H1 (cell line): ENCODE results near the gene ABHD12B. TPM values are rescaled to one million over a fixed set of nuclear protein-coding genes. Genes with fewer than 3 reads are reported as not detected.

Experiments
- polyA plus RNA-seq, 7 experiments: library from polyadenylated mRNA; depleted of rRNA in 3 of 7; stranded (reverse) in 5 of 7; unstranded in 2 of 7; fragments of >200 nt in 5 of 7; fragments of 200-250 nt in 2 of 7; gene quantifications; 1 replicate in 5 of 7; 2 replicates in 1 of 7; 4 replicates in 1 of 7; pipeline versions ENCODE4 v1.2.1 to v1.2.3, GENCODE V29; 2011 to 2013; ENCODE audit warnings: missing spikeins in 2 of 7, mixed read lengths in 2 of 7
- total RNA-seq: library from RNA; stranded (reverse); fragmentation: NEBNext Ultra II Directional; extraction: Animal tissue kit (Norgen Biotek cat#: 25700); gene quantifications from 2 replicates; pipeline ENCODE4 v1.2.1, GENCODE V29; 2021
- TF ChIP-seq, protein P1 (sequence below): IDR thresholded peaks from 2 replicates; pipeline ENCODE4 v1.6.1; 2011; ENCODE audit warnings: low read length, improper control_type of control experiment

ABHD12B gene
- total and polyA plus RNA-seq, 2 of the 8 experiments (the other 6 are each of a cell fraction or from before 2014, with no cell fraction given): 4.0 to 102 TPM

DNA sequence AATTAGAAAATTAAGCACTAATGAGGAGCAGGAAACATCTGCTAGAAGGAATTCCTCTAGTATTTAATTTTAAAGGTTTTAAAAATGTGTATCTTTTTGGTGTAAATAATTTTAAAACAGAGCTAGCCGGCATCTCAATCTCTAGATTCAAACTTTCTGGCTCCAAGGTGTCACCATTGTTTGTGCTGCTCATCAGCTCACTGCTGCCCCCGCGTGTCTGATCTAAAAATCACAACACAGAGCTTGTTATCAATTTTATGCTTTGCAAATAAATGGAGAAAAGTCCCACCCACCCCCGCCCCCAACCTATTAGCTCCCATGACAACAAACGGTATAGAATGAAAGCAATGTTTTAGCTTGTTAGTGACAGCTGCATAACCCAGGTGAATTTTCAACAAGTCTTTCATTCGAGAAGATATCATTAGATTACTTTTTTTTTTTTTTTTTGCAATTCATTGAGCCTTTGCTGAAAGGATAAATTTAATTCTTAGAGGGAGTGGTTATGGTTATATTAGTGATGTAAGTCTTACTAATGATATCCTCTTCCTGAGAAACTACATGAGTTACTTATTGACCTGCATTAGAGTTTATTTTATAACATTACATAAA, 11.3 kb upstream of the ABHD12B start (continued):
- TF ChIP-seq, protein P1, sequence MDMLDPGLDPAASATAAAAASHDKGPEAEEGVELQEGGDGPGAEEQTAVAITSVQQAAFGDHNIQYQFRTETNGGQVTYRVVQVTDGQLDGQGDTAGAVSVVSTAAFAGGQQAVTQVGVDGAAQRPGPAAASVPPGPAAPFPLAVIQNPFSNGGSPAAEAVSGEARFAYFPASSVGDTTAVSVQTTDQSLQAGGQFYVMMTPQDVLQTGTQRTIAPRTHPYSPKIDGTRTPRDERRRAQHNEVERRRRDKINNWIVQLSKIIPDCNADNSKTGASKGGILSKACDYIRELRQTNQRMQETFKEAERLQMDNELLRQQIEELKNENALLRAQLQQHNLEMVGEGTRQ: no peak
